CD4-positive, alpha-beta T cell treated with Interleukin-10 for 1 hour (primary cell): ENCODE data around the gene RNFT2.
"Not testable (repeated sequence)": the region's sequence is repeated elsewhere in the genome, so short reads cannot be mapped to it uniquely, and the experiment has no call there.

ENCODE experiments used
- DNase-seq: peaks from one replicate; pipeline ENCODE4 v3.0.0-alpha.2; 2020

Gene RNFT2

GRCh38 chr12:116710370-116711150 is 27.6 kb upstream of the RNFT2 start:
- no peak for DNase-seq

- DNase-seq = no peak
Observed at GRCh38 chr12:116712458-116713303, 25.4 kb upstream of the RNFT2 start.

- DNase-seq = no peak
Observed at GRCh38 chr12:116713527-116713926, 24.6 kb upstream of the RNFT2 start.

- no peak for DNase-seq
Observed at GRCh38 chr12:116714175-116714574, 23.9 kb upstream of the RNFT2 start.

- no peak for DNase-seq
Observed at GRCh38 chr12:116717466-116718437, 20.4 kb upstream of the RNFT2 start.

- DNase-seq = no peak
Observed at GRCh38 chr12:116718655-116719454, 19.3 kb upstream of the RNFT2 start.

- no peak for DNase-seq
Observed at GRCh38 chr12:116719731-116720528, 18.2 kb upstream of the RNFT2 start.

GRCh38 chr12:116722245-116722644 is 15.9 kb upstream of the RNFT2 start:
- DNase-seq = no peak

- no peak for DNase-seq
Observed at GRCh38 chr12:116726694-116727093, 11.4 kb upstream of the RNFT2 start.

GRCh38 chr12:116727261-116727660 is 10.9 kb upstream of the RNFT2 start:
- no peak for DNase-seq

- no peak for DNase-seq
Observed at GRCh38 chr12:116727891-116728290, 10.2 kb upstream of the RNFT2 start.

GRCh38 chr12:116731801-116732200 is 6.3 kb upstream of the RNFT2 start:
- no peak for DNase-seq

- DNase-seq = no peak
Observed at GRCh38 chr12:116734156-116734768, 3.9 kb upstream of the RNFT2 start.

- DNase-seq = no peak
Observed at GRCh38 chr12:116735084-116735483, 3.0 kb upstream of the RNFT2 start.

- DNase-seq = no peak
Observed at GRCh38 chr12:116735951-116736599, 2.0 kb upstream of the RNFT2 start.

- DNase-seq = peak; percentile 7
Observed at GRCh38 chr12:116736962-116737773, 947 bp upstream of the RNFT2 start.

- no peak for DNase-seq
Observed at GRCh38 chr12:116739381-116739887, 1.3 kb downstream of the RNFT2 start.

- DNase-seq = not testable (repeated sequence)
Observed at GRCh38 chr12:116742787-116743186, 4.7 kb downstream of the RNFT2 start.

GRCh38 chr12:116744766-116745165 is 6.7 kb downstream of the RNFT2 start:
- no peak for DNase-seq
